SK-N-MC (cell line): ENCODE data around the gene ADAMTS3.

Source experiments
- EZH2 ChIP-seq: fragments of 200-600 bp; sonication (generic); IDR thresholded peaks from one replicate; pipeline ENCODE4 v1.6.1; 2017; ENCODE audit warnings: antibody characterized with exemption
- FOXP2 ChIP-seq: optimal IDR thresholded peaks from 2 replicates; pipeline ENCODE3; 2011; ENCODE audit warnings: mild to moderate bottlenecking, moderate library complexity; ENCODE audit not compliant: insufficient read depth; ENCODE audit errors: extremely low read length, control extremely low read depth

DNA sequence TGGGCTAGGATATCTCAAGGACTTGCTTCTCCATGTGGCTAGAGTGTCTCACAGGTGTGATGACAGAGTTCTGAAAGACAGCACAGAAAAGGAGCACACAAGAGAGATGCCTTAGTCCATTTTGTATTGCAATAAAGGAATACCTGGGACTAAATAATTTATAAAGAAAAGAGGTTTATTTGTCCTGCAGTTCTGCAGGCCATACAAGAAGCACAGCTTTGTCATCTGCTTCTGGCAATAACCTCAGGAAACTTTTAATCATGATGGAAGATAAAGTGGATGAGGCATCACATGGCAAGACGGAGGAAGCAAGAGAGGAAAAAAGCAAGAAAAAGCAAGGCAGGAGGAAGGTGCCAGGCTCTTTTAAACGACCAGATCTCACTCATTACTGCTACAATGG is 126.9 kb downstream of the ADAMTS3 start:
- TF ChIP-seq EZH2 (no peak), FOXP2 (no peak)
